Measurements from ENCODE around the gene MAGOH.

Gene MAGOH

DNA sequence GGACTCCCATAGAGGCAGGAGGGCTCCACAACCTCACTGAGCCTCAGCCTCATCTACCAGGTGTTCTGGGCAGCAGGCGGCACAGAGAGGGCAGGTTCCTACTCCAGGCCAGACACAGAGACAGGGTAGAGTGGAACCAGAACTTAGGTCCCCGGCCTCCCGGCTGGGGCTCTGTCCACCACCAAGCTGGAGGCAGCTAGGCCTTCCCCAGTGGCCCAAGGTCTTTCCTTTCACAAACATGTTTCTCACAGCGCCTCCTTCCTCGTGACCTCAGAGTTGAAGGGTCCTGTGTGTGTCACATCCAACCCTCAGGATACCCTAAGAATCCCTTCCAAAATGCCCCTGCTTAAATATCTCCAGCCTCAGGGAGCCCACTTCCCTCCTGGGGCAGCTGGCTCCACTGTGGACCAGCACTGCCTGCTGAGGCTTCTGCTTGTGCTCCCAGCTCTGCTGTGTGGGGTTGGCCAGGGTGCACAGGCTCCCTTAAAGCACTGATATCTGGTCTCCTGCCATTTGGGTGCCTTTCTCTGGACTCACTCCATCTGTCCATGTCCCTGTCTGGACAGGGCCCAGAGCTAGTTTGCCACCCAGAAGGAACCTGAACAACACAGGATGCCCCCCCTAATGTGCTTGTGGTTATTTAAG lies 33.2 kb upstream of the MAGOH start:
- no peak for DNase-seq (ENCODE audit: insufficient read length, low spot score)

DNA sequence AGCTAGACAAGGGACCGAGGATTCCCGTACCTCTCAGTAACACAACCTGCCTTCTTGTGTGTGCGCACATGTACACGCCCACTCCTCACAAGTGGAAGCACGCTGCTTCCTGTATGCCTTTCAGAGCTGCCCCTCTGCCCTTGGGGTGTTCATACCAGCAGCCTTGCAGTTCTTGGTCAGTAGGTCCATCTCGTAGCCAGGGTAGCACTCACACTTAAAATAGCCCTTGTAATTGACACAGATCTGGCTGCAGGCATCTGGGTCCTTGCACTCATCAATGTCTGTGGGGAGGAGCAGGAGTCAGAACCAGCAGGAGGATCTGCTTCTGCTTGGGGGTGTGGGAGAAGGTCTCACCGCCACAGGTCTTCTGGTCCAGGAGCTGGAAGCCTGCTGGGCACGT lies 32.6 kb upstream of the MAGOH start:
- FAIRE-seq (no peak), DNase-seq (ENCODE audit: insufficient read length, low spot score) (no peak)

More for the DNA sequence above, 33.2 kb upstream of the MAGOH start:
- no peak for FAIRE-seq

DNA sequence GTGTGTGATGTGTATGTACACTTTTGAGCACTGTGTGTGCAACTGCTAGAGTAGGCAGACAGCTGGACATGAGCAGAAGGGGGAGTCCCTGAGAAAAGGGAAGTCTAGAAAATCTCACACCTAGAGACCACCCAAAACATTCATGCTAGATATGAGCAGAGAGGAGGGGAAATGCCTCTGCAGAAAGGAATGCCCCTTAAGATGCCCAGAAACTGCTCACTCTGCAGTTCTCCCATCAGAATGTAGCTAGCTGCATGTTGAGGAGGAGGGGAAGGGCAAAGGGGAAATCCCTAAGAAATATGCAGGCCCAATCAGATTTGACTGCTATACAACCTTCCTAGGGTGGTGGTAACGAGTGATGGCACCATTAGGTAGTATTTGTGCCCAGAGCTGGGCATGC lies 31.8 kb upstream of the MAGOH start:
- DNase-seq (ENCODE audit: insufficient read length, low spot score) (no peak), FAIRE-seq (no peak)

DNA sequence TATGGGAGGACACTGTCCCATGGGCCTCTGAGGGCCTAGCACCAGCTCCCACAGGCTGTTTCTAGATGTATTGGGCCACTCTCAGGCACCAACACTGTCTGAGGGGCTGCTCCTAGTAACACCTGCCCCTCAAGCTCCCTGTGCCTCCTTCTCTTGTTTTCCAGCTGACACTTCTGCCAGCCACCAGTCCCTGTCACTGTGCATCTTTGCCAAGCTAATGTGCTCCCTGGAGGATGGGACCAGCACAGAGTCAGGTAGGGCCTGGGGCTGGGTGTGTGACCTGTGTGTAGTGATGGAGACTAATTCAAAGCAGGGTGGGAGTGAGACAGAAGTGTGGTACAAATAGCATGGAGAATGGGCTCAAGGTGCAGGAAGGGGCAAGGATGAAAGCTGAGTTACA lies 29.4 kb upstream of the MAGOH start:
- no peak for DNase-seq (ENCODE audit: insufficient read length, low spot score)
- FAIRE-seq, result no peak

DNA sequence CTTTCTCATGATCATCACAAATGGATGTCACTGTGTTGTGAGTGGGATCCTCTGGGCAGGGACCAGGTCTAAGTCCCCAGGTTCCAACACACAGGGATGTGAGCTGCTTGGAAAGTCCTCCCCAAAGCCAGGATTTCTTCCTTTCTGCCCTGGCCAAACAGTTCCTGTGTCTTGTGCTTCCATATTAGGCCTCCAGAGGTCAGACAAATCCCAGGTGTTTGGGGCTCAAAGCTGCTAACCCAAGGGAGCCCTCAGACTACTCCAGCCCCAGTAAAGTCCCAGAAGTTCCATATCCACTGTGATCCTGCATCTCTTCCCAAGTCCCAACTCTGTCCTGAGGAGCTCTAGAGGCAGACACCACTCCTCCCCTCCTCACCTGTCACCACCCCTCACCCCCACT lies 27.7 kb upstream of the MAGOH start:
- FAIRE-seq (no peak), DNase-seq (ENCODE audit: insufficient read length, low spot score) (peak; percentile 15)

DNA sequence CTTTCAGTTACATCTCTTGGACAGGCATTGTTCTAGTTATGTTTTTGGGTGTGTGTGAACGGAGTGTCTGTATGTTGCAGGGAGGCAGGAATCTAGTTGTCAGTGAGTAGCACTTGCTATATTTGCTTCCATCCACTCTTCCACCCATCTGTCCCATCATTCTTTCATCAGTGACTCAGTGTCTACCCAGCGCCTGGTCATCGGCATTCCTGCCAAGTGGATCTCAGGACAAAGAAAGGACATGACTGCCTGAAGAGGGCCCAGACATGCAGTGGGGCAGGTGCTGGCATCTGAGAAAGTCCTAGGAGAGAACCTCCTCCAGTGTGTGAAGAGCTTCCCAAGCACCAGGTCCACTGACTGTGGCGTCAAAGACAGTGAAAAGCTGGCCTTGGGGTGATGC lies 27.3 kb upstream of the MAGOH start:
- no peak for FAIRE-seq
- DNase-seq (ENCODE audit: insufficient read length, low spot score), result no peak

DNA sequence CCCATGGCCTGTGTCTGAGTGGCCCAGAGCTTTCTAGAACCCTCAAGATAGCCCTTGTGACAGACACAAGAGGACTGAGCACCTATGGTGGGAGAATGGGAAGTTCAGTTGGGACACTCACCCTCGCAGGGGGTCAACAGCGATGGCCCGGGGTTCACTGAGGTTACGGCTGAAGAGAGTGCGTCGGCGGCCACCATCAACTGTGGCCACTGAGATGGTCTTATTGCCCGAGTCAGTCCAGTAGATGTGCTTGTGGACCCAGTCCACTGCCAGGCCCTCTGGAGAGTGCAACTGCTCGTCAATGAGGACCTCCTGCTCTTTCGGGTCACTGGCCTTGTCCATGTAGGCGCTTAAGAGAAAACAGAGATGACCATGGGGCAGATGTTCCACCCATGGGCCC lies 25.7 kb upstream of the MAGOH start:
- no peak for DNase-seq (ENCODE audit: insufficient read length, low spot score)
- no peak for FAIRE-seq

DNA sequence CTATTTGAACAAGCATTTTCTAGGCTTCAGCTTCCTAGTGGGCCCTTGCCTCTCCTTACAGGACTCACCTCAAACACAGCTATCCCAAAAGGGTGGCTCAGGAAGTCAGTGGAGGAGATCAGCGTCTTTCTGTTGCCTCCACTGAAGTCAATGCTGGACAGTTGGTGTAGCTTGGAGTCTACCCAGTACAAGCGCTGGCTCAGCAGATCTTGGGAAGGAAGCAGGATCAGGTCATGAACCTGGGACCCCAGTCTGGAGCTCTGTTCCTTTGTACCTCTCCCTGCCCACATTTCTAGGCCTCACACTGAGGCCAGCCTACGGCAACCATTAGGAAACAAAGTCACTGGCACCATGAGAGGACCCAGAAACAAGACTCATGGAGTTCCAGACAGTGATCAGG lies 23.7 kb upstream of the MAGOH start:
- FAIRE-seq (no peak), DNase-seq (ENCODE audit: insufficient read length, low spot score) (no peak)

DNA sequence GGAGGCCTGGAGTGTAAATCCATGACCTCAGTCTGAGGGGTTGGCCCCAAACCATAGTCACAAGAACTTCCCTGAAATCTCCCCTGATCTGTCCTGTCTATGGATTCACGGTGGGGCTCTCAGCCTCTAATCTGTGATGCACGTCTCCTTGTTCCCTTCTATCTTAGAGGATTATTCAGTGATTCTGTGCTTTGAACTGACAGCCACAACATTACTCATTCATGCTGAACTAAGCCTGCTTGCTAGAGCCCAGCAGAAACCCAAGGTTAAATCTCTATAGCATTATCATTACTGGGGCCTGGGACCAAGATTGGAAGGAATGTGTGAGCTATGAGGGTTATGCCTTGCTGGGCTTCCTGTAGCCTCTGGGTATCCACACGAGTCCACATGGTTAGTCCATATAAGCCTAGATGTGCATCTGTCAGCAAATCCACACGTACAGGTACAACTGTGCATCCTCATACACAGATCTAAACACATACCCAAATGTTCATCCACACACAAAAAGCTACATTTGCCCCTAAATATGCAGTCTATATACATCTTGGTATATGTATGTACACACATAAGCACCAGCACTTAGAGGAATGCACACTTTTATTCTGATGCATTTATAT lies 22.4 kb upstream of the MAGOH start:
- DNase-seq (ENCODE audit: insufficient read length, low spot score) (no peak), FAIRE-seq (no peak)

DNA sequence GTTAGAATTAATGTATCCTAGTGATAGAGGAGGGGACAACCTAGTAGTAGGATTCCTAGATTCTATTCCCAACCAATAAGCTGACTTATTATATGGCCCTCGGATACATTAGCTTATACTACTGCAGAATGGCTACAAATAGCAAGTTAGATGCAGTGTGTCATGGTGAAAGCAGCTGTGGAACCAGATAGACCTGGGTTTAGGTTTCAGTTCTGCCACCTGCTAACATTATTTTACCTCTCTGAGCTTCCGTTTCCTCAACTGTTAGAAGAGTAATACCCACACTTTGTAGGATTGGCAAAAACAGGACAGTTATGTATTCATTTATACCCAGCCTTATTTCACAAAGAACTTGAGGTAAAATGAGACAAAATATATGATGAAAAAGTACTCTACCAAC lies 21.6 kb upstream of the MAGOH start:
- no peak for FAIRE-seq

DNA sequence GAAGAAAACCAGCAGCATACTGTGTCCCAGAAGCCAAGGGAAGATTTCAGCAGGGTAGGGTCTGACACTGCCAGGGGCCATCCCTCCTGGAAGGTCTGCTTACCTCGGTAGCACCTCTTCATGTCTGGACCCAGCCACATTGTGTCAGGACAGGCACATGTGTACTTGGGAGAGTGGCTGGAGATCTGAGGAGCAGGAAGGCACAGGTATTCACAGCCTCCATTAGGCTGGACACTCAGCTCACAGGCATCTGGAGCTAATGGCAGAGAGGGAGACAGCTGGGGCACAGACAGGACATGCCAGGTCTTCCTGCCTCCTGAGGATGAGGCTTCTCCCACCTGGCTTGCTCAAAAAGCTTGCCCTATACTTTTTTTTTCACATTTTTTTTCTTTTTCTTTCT lies 19.9 kb upstream of the MAGOH start:
- DNase-seq (ENCODE audit: insufficient read length, low spot score) (no peak), FAIRE-seq (no peak)

More for the DNA sequence above, 21.6 kb upstream of the MAGOH start:
- DNase-seq (ENCODE audit: insufficient read length, low spot score), result no peak

DNA sequence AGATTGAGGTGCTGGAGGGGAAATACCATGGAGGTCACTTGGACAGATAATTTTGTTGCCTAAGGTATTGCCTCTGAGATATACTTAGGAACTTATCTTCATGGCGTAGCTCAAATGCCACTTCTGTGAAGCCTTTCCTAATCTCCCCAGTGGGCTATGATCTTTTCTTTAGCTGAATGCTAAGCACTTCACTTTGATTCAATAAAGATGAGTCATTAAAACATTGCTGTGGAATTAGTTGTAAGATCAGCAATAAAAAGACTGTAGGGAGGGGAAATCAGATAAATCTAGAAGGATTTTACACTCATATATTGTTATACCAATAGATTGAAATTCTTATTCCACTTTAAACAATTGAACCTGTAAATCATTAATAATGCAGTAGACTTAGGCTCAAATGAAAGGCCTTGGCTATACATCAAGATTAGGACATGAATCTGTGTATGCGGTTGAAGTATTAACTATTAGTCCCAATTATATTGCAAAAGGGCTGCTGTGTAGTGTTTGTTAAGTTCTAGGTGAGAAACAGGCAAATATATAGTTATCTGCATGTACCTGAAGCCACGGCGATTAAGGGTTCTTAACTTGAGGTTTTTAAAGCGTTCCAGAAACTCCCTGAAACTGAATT lies 19.2 kb upstream of the MAGOH start:
- FAIRE-seq (no peak), DNase-seq (ENCODE audit: insufficient read length, low spot score) (no peak)

DNA sequence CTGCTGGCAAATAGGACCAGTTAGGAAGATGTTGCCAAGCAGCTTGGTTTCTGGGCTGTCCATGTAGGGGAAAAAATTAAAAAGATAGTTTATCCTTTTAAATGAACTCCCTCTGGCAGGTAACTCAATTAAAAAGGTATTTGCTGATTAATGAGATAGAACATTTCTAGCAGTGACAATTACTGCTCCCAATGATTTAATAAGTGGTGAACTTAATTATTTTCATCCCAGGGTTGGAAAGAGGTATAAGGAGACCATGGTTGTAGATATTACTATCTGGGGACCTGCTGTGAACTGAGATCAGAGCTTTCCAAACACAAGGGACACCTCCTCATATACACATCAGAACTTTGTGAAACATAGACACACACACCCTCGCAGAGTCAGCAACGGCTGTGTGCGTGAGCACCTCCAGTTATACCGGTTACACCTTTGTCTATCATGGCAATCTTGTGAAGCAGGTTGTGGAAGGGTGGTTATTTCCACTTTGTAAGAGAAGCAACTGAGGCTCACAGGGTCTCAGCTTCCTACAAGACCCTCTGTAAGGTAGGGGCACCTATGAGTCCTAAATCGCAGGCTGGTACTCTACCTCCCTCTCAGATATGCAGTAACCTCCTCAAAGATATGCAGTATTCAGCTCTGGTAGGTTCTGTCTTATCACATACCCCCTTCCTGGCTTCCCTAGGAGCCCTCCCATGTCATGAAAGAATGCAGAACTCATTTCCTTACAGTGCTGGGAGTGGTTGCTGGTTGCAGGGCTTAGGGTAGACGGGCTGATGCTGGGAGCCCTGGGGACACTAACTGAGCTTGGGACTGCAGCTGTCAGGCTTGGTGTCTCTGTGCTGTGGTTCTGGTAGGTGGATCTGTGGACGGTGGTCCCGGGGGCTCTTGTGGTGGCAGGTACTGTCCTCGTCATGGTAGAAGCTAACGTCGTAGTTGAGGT lies 18.5 kb upstream of the MAGOH start:
- DNase-seq (ENCODE audit: insufficient read length, low spot score) (no peak), FAIRE-seq (no peak)

DNA sequence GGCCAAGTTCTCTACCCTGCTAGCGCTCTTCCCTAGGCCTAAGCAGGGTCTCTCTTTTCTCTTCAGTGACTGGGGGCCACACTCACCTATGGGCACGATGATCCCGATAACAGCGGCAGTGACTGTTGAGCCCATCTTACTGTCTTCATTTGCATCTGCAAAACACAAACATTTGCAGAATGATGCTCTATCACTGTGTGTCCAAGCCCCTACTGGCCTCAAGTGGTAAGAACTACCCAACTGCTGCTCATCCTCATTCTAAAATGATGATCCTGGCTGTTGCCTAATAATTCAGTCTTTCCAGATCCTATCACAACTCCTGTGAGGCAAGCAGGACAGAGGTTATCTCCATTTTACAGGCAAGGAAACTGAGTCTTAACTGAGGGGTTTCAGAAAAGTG lies 16.7 kb upstream of the MAGOH start:
- FAIRE-seq (no peak), DNase-seq (ENCODE audit: insufficient read length, low spot score) (no peak)

DNA sequence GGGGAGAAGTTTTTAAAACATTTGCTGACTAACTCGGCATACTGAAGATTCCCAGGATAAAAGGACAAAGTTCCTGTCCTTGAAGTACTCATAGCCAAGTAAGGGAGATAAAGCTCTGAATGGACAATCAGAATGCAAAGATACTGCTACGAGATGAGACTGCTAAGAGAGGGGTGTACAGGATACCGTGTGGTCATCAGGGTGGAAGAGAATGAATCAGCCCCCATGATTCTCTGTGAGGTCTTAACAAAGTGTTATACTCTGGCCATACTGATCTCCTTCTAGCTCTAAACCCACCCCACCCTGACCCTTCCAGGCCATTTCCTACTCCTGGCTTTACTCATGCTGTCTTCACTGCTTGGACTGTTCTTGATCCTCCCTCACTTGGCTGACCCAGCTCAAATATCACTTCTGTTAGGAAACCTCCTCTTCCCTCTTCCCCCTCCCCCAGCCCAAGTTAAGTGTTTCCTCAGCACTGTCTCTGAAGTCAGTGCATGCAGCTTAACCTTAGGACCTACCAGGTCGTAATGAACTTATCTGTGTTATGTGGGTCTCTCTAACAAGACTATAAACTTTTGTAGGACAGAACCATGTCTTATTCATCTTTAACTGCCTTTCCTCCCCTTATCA lies 15.8 kb upstream of the MAGOH start:
- no peak for DNase-seq (ENCODE audit: insufficient read length, low spot score)
- FAIRE-seq, result no peak

DNA sequence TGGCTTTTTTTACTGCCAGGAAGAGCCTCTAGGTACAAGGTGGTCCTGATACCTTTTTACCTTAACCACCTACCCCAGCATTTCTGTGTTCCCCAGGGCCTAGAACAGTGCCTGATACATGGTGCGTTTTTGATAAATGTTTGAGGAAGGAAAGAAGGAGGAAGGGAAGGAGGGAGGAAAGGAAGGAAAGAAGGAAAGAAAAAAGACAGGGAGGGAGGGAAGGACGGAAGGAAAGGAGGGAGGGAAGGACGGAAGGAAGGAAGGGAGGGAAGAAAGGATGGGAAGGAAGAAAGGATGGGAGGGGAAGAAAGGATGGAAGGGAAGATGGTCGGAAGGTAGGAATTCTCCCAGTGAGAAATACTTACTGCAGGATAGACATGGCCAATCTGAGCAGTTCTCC lies 12.0 kb upstream of the MAGOH start:
- DNase-seq (ENCODE audit: insufficient read length, low spot score) (no peak), FAIRE-seq (no peak)

DNA sequence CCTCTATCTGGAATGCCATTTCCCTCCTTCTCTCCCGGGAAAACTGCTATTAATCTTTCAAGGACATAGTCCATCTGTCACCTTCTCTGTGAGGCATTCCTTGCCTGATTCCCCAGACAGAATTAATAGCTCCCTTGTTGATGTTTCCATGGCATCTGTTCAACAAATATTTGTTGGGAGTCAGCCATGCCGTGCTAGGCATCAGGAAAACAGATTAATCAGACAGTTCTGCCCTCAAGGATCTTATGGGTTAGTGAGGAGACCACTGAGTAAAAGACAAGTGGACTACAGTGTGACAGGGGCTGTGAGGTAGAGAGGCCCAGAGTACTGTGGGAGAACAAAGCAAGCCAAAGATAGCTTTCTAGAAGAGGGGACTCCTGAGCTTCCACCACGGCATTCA lies 11.4 kb upstream of the MAGOH start:
- DNase-seq (ENCODE audit: insufficient read length, low spot score) (no peak), FAIRE-seq (no peak)

DNA sequence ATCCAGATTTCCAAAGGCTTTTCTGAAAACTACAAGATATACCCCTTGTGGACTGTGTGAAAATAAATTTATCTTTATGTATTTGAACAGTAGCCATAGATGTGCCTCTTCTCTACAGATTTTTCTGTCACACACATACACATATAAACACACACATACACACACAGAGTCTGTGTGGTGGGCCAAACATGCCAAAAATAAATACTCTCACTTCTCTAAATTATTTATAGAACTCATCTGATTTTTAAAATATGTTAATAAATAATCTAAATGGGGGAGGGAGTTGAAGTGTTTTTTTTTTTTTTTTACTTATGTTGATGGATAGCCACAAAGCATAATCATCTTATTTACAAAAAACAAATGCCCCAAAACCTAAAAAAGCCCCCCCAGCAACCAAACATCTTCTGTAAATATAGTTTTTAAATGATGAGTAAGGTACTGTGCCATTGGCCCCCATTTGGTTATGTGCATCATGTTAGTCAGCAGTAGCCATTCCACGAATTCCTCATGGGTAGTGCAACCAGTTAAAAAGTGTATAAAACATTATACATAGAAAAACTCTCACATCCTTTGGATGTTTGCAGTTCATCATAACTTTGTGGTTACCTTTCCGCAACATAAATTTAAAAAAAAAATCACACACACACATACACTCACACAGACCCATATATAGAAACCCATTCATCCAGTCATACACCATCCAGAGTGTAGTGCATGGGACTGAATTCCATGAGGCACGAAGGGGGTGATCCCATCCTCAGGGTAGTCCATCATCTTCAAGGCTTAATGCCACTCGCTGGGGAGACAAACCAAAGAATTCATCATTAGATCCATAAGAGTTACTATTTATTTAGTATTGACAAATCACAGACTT lies 8.2 kb upstream of the MAGOH start:
- no peak for FAIRE-seq
- no peak for DNase-seq (ENCODE audit: insufficient read length, low spot score)

DNA sequence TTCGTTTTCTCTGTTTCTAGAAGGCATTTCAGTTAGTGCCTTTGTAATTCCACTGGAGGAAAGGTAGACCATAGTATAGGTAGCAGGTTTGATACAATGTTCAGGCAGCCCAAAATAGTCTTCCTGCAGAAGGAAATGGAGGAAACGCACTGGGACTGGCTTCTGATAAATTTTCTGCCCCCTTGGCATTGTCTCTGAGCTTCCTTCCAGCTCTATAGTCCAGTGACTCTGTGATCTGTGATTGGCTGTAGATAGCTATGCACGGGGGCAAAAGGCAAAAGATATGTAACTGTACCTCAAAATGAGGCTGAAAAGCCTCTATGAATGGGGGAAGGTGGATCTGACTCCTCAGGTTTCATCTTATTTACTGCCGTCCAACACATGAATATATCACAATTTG lies 5.8 kb upstream of the MAGOH start:
- FAIRE-seq, result no peak
- DNase-seq (ENCODE audit: insufficient read length, low spot score), result no peak

DNA sequence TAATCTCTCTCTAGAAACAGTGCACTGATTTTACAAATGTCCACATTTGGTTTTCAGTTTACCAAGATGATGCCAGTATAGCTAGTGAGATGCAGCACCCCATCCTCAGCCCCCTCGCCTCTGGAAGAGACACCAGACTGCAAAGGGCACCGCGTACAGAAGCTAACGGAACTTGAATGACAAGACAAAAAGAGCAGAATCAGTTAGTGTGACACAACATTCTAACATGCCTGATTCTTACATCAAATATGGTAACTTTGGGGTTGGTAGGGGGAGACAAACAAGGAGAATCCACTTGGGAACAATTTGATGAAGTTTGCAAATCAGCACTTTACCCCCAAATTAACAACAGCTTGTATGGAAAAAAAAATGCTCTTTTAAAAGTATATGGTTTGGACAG lies 4.1 kb upstream of the MAGOH start:
- no peak for FAIRE-seq
- no peak for DNase-seq (ENCODE audit: insufficient read length, low spot score)
